GM18951 (cell line): ENCODE measurements around the gene NR1D2.

ENCODE experiments used
- POLR2A ChIP-seq: IDR thresholded peaks from 4 replicates; pipeline ENCODE4 v1.6.1; 2011; ENCODE audit warnings: mild to moderate bottlenecking; ENCODE audit not compliant: insufficient read length, insufficient read depth; ENCODE audit errors: extremely low read depth
- in situ Hi-C: fragments of 300-500 bp; cut with MboI; formaldehyde crosslinking; loops from one replicate; pipeline ENCODE4 v1.12.0; 2022; ENCODE audit warnings: low sequenced_read_pairs, mixed read lengths, inconsistent platforms; ENCODE audit not compliant: unreplicated experiment

NR1D2 gene

DNA sequence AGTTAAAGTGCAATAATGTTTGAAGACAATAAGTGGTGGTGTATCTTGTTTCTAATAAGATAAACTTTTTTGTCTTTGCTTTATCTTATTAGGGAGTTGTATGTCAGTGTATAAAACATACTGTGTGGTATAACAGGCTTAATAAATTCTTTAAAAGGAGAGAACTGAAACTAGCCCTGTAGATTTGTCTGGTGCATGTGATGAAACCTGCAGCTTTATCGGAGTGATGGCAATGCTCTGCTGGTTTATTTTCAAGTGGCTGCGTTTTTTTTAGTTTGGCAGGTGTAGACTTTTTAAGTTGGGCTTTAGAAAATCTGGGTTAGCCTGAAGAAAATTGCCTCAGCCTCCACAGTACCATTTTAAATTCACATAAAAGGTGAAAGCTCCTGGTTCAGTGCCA, 25.5 kb upstream of the NR1D2 start:
- in situ Hi-C loops: no loop called here
- no peak for TF ChIP-seq POLR2A

DNA sequence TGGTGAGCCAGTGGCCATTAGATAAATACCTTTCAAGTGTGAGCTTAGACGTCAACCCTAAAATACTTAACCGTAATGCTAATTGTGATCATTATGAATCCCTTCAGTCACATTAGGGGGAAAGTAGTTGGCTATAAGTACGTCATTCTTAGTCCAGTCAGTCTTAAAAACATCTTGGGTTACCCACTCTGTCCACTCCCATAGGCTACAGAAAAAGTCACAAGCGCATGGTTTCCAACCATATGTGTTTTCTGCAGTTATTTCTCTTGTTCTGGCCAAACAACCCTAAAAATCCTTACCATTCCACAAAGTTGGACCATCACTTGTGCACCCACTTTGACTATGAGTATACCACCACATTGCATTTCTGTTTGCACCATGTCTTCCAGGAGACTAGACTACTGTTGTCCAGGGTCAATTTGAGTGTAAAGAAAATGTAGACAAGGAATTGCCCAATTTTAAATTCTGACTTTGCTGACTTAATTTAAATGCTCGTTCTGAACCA, 24.9 kb upstream of the NR1D2 start:
- in situ Hi-C loops: no loop called here
- no peak for TF ChIP-seq POLR2A

DNA sequence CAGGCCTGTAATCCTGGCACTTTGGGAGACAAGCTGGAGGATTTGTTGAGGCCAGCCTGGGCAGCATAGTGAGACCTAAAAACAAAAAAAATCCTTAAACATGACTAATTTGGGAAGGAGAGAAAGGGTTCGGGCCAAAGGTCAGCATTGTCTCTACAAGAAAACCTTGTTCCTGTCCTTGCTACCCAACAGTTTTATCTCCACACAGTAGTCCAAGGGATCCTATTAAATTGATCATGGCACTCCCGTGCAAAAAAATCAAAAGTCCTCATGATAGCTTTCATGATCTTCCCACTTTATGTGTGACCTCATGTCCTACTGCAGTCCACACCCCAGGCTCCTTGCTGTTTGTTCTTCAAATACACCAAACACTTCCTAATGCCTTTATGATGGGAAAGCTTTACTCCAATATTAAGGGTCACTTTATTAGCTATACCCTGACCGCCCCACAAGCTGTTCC, 24.0 kb upstream of the NR1D2 start:
- peak; percentile 9 for TF ChIP-seq POLR2A
- in situ Hi-C loops: no loop called here

DNA sequence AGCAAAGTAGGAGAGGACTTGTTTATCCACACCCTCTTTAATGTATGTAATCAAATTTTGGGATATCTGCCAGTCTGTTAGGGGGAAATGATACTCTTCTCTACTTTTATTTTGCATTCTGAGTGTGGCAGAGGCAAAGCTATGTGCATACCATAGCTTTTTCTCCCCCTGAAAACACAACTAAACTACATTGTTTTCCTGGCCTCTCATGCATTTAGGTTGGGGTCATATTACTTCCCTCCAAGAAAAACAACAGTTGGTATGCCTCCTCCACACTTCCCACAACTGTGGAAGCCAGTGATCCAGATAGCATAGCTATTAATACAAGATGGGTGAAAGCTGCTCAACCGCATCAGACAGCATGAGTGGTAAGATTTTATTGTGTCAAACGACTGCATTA, 21.3 kb upstream of the NR1D2 start:
- TF ChIP-seq POLR2A: no peak
- in situ Hi-C loops: no loop called here

DNA sequence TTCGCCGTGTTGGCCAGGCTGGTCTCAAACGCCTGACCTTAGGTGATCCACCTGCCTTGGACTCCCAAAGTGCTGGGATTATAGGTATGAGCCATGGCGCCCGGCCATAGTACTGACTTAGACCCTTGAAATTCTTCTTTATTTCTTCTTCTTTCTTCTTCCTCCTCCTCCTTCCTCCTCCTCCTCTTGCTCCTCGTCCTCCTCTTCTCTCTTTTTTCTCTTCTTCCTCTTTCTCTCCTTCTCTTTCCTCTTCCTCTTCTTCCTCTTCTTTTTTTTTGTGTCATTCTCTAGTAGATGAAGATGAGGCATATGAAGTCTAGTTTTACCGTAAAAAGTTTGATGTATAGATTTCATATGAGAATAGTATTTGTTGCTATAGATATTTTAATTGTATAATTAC, 18.8 kb upstream of the NR1D2 start:
- in situ Hi-C loops: no loop called here
- TF ChIP-seq POLR2A: no peak

DNA sequence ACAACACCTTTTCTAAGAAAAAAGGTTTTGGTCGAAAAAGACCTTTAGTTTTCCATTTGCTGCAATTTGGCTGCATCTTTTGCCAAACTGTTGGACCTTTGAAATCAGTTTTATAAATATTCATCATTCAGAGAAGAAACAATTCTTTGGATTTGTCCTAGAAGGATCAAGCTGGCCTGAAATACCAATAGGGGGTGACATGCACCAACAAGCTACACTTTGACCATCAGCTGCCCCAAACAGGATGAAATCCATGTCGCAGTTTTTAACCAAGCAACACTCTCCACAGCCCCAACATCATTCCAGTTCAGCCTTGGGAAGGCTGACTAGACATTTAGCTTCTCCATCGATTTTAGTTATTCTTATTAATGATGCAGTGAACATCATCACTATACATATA, 18.4 kb upstream of the NR1D2 start:
- in situ Hi-C loops: no loop called here
- no peak for TF ChIP-seq POLR2A

DNA sequence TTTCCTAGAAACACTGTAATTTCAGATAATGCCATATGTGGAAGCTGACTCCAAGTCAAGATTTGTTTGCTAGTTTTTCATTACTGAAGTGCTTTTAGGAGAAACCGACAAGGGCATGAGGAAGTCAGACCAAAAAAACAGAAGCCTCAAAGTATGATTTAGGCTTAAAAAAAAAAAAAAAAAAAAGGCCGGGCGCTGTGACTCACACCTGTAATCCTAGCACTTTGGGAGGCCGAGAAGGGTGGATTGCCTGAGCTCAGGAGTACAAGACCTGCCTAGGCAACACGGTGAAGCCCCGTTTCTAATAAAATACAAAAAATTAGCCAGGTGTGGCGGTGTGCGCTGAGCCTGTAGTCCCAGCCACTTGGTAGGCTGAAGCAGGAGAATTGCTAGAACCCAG, 16.6 kb upstream of the NR1D2 start:
- TF ChIP-seq POLR2A: no peak
- in situ Hi-C loops: no loop called here

DNA sequence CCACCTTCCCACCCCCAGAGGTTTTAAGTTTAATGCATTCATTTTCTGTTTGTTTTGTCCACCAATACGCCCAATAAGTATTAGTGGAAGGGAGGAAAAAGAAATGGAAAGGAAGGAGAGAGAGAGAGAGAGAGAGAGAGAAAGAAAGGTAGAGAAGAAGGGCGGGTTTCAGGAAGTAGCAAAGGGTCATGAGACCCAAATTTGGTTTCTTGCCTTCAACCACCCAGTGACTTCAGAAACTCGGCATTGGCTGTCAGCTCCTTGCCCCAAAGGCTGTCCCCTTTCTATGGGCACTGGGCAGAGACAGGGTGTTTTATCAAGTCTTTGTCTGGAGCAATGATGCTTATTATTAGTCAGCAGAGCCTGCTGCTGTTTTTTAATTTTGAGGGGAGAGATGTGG, 13.5 kb upstream of the NR1D2 start:
- in situ Hi-C loops: no loop called here
- no peak for TF ChIP-seq POLR2A

DNA sequence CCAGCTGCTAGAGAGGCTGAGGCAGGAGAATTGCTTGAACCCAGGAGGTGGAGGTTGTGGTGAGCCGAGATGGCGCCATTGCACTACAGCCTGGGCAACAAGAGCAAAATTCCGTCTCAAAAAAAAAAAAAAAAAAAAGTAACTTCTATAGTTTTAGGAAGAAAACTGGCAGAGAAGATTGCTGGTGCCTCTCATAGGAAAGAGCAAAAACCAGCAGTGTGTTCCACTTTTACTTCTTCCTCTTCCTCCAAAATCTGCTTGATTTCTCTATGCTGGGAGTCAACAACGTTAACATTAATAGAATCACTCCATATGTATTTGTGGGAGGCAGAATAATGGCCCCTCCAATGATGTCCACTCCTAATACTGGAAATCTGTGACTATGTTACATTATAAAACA, 12.5 kb upstream of the NR1D2 start:
- in situ Hi-C loops: no loop called here
- no peak for TF ChIP-seq POLR2A

DNA sequence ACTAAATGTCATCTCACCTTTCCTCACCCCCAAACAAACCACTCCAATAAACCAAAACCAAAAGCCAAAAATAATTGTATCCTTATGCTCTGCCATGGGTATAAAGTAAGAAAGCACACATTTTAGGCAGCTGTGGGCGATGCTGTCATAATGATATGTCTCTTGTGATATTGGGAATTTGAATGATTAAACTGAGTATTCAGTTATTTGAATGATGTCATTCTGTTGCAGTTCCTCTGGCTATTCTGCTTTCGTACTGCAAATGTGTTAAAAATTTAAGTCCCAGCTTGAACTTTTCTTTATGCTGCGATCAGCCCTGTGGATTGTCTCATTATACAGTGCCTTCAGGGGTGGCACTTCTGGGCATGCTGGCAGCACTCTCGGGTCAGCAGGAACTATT, 10.8 kb upstream of the NR1D2 start:
- in situ Hi-C loops: no loop called here
- no peak for TF ChIP-seq POLR2A

DNA sequence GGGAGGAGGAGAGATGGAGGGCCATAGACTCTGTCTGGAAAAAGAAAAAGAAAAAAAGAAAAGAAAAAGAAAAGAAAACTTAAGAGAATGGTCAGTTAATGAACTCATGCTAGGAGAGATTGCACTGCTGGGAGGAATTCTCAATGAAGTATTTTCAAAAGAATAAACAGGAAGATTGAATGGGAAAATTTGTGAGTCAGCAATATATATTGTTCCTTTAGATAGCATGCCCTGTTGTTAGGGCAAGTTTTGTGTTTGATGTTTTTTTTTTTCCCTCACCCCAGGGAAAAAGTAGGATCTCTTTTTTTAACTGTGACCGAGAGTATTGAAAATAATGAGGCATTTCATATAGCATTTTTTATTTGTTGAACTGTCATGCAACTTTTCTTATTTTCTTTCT, 7.8 kb upstream of the NR1D2 start:
- TF ChIP-seq POLR2A: no peak
- in situ Hi-C loops: no loop called here

DNA sequence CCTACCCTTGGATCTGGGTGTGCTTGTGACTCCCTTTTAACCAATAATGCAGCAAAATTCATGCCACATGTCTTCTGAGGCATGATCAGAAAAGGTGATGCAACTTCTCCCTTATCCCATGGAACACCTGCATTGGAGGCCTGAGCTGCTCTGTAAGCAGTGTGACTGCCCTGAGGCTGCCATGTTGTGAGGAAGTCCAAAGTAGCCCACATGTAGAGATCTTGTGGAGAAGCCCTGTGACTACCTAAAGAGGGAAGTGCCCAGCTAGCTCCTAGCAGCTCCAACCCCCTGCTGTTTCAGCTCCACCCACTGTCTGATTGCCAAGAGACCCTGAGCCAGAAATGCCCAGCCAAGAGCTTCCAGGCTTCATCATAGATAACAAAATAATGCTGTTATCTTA, 6.4 kb upstream of the NR1D2 start:
- no peak for TF ChIP-seq POLR2A
- in situ Hi-C loops: no loop called here

DNA sequence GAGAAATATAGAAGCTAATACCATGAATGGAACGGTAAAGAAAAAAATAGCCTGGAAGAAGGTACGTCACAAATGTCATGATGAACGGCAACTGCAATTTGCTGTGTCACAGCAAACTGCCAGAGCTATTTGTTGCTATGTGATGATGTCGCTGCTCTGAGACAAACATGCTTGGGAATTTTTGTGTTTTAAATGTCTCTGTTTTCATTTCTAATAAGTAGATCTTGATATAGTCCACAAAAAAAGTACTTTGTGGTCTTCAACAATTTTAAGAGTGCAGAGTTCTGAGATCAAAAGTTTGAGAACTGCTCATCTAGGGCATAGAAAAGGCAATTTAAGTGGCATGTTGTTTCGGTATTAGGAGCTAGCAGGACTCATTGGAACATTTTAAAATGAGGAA, 4.3 kb upstream of the NR1D2 start:
- no peak for TF ChIP-seq POLR2A
- in situ Hi-C loops: no loop called here

DNA sequence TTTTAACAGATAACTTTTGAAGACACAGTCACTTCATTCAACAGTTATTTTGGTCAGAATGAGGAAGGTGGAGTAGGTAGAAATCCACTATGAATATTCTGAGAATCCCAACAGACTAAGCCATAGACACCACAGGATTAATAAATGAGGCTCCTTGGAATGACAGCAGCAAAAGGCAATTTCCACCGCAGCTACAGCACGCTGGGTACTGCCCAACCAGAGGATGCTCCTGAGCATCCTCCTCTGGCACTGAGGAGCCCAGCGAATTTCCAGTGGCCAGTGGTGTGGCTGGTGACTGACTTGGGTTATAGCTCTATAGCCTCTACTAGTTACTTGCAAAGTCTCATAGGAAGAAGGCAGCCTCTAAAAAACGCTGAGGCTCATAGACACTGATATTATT, 3.6 kb upstream of the NR1D2 start:
- TF ChIP-seq POLR2A: no peak
- in situ Hi-C loops: no loop called here

DNA sequence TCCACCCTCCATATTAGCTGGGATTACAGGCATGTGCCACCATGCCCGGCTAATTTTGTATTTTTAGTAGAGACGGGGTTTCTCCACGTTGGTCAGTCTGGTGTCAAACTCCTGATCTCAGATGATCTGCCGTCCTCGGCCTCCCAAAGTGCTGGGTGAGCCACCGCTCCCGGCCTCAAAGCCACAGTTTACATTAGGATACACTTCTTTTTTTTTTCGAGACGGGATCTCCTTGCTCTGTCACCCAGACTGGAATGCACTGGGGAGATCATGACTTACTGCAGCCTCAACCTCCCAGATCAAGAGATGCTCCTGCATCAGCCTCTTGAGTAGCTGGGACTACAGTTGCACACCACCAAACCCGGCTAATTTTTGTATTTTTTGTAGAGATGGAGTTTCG, 2.5 kb upstream of the NR1D2 start:
- no peak for TF ChIP-seq POLR2A
- in situ Hi-C loops: no loop called here

DNA sequence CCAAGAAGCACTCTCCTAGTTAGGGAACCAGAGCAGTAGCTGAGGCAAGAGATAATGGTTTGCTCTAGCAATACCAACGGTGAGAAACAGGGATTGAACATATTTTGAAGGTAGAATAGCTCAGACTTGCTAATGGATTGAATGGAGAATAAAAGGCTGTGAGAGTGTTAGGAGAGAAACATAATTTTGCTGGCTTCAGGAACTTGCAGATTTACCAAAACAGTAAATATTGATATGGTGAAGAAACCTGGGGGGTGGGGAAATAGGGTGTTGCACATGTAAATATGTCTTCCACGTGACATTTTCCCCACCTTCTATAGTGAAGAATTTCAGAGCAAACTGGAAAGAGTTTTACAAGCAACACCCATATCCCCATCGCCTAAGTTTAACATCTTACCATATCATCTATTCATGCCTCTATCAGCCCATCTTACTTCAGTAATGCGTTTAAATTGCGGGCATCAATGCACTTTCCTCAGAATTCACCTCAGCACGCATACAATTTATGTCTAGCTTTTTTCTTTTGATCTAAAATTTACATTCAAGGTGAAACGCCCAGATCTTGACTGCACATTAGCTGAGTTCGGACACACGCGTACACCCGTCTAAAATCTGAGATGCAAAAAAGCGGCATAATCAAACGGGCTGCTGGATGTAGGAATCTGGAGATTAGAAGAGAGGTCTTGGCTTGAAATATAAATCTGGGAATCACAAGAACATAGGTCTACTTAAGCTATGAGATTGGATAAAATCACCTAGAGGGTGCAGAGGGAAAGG, 891 bp upstream of the NR1D2 start:
- no peak for TF ChIP-seq POLR2A
- in situ Hi-C loops: no loop called here

DNA sequence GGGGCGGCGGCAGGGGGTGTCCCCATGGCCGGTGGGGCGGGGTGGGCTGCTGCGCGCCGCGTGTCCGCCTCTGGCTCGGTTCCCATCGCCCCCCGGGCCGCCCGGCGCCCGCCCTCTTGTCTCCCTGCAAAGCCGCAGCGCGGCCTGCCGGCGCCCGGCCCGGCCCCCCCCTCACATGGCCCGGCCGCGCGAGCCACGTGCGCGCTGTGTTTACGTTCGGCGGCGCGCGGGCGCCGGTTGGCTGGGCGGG, 502 bp downstream of the NR1D2 start:
- in situ Hi-C loops: no loop called here
- no peak for TF ChIP-seq POLR2A
